Cerebellar nuclear complex (tissue), 1 donor: ENCODE measurements around the gene SERPINH1.
"Not testable (repeated sequence)": the region's sequence is repeated elsewhere in the genome, so short reads cannot be mapped to it uniquely, and the experiment has no call there.

Source experiments
- DNase-seq, 2 experiments: peaks; one replicate each; lab custom pipeline; 2025; lab: John Stamatoyannopoulos, UW

Gene SERPINH1

DNA sequence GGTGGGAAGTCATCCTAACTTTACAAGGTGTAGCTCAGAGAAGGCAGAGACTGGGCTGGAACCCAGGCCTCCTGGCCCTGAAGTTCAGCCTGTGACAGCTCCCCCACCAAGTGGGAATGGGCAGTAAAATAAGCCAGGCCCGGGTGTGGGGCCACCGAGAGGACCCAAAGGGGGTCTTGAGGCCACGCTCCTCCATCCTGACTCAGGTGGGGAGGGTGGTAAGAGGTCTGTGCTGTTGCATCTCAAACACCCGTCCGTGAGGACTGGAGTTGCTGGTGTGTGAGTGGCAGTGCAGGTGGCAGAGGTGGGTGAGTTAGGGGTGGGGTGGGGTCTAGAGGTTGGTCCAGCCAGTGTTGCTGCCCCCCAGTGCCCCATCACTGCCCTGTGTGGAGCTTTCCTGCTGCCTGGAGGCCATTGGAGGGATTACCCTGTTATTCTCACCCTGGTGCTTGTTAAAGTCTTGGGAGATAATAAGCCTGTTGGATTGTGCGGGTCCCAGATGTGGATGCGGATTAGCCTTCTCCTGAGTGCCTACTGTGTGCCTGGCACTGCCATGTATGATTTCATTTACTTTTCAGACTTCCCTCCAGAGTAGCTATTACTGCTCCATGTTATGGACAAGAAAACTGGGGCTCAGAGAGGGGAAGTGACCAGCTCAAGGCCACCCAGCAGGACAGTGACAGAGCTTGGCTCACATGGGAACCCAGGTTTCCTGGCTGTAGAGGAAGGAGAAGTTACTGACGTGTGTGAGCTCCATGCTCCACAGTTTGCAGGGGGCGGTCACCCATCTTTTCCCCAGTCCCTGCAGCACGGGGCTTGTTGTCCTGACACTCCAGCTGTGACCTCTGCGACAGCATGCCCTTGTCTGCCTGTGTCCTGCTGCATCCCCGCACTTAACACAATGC is 12.9 kb downstream of the SERPINH1 start:
- DNase-seq = no peak

DNA sequence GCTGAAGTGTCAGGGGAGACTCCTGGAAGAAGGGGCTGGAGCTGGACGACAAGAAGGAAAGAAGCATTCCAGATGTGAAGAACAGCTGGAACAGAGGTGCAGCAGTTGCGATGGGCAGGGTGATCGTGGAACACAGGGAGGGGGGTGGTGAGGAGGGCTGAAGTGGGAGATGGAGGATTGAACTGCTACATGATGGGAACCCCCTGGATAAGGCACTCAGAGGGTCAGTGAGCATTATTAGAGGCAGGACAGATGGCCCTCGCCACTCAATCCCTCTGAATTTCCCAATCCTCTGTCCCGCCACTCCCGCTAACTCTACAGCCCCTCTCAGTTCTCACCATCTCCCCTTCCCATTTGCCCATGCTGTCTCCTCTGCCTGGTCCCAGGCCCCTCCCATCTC is 14.0 kb downstream of the SERPINH1 start:
- no peak for DNase-seq

DNA sequence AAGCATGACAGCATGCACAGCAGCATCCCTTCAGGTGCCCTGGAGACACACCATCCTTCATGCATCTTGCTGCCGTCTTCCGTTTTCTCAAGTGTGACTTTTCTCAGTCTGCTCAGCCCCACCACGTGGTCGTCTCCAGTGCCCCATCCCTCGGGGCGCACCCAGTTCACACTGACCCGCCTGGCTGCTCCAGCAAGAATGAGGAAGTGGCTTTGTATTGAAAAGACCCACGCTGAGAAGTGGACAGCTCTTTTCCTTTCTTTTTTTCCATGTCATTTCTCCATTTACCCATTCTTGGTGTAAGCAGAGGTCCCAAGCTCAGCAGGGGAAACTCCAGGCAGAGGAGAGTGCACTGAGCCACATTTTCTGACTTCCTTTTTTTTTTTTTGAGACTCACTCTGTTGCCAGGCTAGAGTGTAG is 14.5 kb downstream of the SERPINH1 start:
- no peak for DNase-seq

DNA sequence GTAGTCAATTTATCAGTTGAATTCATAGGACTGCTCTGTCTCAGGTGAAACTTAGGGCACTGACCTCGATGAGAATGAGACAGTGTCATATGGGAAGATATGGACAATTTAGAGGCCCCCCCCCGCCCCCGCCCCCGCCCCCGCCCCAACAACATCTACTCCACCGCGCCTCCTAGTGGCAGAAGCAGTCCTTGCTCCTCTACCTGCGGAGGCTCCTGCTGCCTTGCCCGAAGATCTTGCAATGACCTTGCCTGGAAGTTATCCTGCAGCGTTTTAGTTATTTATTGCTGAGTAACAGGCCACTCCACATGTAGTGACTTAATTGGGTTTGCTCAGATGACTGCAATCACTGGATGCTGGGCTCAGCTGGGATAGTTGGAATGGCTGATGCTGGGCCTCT is 15.2 kb downstream of the SERPINH1 start:
- DNase-seq = no peak

DNA sequence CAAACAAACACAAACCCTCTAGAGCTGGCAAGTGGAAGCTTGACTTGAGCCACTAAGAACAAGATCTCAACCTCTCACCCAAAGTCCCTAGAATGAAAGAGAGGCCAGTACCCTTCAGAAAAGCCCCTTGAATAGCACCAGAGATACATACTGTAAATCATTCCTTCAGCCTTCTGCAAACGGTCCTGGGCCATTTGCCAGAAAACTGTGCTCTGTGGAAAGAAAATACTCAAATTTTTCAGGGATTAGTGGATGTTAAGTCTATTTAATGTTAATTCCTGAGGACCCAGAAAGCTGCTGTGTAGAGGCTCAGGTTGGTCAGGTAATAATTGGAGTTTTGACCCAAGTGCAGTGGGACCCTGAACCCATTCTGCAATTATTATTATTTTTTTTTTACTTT is 16.9 kb downstream of the SERPINH1 start:
- DNase-seq = no peak

DNA sequence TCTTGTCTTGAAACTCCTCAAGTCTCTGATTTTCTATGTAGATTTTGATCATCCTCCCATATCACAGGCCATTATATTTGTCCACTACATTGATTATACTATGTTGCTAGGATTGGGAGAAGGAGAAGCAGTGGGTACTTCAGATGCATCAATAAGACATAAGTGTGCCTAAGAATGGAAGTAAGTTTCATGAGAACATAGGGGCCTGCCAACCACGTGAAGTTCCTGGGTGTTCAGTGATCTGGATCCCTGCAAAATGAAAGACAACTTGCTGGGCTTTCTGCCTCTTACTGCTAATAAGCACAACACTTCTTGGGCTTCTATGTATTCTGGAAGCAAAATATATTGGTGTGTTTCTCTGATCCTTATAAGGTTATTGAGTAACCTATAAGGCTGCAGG is 17.8 kb downstream of the SERPINH1 start:
- DNase-seq = no peak

DNA sequence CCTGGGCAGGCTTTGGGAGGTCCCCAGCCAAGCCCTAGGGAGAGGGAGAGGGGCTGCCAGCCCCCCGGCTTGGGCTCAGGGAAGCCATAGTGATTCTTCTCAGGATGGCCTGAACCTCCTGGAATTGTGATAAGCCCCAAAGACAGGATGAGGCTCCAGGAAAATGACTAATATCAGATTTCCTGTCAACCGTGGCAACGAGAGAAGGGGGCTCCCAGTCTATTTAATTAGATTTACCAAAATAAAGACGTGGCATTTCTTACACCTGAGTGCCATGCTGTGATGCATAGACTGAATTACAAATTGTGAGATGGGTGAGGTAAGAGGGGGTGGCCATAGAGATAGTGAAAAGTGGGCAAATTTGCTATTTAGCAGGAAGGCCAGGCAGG is 20.4 kb downstream of the SERPINH1 start:
- DNase-seq = no peak

DNA sequence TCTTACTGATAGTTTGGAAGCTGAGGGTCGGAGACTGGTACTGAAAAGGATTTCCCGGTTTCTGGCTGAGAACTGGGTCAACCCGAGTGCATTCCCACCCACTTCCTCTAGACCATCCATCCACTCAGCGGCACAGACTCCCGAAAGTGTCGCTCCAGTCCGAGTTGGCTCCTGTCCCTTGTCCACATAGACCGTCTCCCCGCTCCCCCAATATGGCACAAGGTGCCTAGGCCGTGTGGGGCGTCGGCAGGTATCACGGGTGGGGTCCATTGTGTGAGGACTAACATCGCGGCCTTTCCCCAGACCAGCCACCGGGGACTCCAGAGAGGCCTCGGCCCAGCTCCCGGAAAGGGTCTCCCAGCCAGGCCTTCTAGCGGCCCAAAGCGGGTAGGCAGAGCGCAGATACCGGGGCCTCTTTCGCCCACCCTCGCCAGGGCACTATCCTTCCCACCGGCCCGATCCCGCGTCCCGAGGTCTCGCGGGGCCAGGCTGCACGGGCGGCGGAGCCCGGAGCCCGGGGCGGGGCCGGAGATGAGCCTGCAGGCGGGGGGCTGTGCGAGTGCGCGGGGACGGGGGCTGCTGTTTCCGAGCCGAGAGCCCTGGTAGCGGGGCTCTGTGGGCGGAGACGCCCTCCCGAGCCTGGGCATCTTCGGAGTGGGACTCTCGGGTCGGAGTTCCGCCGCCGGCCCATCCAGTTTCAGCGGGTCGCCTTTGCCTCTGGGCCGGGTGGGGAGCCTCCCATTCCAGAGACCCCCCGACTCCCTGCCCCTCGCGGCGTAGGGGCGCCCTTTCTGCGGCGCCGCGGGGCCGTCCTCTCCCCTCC is 21.1 kb downstream of the SERPINH1 start:
- no peak for DNase-seq

DNA sequence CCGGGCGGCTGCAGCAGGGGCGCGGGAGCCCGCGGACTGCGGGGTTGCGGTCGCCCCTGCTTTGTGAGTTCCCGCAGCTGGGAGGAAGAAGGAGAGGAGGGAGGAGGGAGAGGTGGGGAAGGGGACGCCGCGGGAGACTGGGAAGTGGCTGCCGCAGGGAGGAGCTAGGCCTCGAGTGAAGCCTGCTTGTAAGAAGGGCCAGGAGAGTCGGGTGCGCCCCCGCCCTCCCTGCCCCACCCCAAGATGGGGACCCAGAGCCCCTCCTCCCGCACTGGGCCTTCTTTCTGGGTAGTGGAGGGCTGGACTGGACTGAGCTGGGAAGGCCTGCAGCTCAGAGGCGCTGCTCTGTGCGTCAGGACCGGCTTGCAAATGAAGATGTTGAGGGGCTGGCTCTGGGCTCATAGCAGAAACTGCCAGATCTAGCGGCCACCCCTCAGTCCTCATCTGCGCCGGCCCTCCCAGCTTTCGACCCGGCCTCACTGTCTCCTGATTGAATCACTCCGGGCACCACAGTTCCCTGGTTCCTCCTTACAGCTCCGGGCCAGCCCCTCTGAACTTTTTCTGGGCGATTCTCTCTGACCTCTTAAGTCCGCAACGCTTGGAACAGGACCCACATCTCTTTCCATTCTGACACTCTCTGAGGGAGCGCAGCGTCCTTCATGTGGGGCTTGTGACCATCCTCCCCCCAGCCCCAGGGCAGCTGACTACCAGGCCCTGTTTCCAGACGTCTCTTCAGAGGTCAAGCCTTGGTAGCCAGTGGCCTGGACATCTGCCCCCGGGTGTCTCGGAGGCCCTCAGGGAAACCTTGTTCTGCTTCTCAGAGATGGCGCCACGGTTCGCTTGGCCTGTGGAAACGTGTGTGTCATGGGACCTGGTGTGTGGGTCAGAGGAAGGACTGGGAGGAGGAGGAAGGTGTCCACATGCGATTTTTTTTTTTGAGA is 21.9 kb downstream of the SERPINH1 start:
- DNase-seq = peak in 1 of 2 experiments; percentile 23

DNA sequence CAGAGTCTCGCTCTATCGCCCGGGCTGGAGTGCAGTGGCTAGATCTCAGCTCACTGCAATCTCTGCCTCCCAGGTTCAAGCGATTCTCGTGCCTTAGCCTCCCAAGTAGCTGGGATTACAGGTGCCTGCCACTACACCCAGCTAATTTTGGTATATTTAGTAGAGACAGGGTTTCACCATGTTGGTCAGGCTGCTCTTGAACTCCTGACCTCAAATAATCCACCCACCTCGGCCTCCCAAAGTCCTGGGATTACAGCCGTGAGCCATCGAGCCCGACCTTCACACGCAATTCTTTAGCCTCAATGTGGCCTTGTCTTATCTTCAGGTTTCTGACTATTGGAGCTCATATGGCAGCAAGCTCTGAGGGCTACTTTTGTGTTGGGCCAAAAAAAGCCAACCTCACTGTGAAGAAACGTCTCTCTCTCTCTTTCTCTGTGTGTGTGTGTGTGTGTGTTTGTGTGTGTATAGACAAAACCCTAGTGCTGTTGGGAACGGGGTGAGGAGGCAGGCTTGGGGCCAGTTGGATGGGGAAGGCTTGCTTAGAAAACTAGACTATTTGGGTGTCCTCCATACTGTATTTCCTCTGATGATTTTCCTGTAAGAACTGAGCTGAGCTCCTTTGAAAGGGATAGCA is 22.7 kb downstream of the SERPINH1 start:
- DNase-seq = not testable (repeated sequence)

DNA sequence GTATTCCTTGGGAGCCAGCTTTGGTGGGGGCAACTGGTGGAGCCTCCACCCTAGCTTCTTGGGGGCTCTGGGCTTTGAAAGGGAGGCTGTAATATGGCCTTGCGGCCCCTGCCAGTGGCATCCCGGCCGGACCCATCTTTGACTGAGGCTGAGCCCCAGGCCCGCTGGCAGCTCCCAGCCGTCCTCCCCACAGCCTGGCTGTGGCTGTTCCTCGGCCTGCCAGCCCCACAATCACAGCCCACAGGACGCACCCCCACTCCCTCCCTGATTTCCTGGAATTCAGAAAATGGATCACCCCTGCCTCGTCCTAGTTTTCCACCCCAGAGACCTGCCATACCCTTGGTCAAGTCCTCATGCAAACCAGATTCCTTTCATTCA is 23.2 kb downstream of the SERPINH1 start:
- no peak for DNase-seq

DNA sequence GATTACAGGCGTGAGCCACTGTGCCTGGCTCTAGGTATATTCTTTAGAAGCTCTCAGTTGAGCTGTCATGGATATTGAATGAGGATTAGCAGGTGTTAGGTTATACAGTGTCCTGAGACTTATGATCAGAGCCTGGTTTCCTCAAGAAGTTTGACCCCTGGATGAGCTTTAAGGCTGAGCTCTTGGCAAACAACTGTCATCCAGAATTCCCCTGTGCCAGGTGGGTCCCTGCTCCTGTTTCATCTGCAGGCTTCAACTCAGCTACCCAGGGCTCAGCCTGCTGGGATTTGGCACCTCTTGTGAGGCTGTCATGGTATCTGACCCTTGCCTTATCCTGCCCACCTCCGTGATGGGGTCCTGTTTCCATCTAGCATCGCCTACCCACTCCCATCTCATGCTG is 24.3 kb downstream of the SERPINH1 start:
- no peak for DNase-seq

DNA sequence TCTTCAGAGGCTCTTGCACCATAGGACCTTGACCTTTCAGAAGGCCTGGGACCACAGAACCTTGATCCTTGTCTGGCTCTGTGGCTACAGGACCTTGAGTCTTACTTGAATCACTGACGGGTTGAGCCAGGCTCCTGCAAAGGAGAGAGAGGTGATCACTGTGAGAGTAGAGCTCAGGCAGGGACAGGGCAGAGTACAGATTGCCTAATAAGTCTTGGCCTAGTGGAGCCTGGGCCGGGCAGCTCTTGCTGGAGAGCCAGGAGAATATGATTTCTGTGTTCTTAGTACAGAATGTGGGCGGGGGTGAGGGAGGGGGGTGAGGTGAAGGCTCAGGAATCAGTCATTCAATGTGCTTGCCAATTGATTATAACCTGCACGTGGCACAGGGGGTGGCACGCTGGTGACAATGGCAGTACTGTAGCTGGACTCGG is 26.0 kb downstream of the SERPINH1 start:
- no peak for DNase-seq

DNA sequence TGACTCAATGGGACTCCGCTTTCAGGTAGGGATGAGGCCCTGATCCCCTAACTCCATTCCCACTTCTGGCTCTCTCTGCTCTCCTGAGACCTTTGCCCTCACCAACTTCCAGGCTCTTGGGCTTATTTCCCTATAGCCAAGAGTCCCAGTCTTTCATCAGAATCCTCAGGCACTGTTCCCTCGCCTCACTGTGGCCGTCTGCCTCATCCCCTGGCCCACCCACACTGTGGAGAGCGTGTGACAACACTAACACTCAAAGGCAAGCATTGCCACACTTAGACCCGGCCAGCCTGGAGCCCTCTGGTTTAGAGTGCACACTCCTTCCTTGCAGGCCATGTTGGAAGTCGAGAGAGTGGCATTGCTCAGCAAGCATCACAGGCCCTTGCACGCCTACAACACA is 27.0 kb downstream of the SERPINH1 start:
- no peak for DNase-seq

DNA sequence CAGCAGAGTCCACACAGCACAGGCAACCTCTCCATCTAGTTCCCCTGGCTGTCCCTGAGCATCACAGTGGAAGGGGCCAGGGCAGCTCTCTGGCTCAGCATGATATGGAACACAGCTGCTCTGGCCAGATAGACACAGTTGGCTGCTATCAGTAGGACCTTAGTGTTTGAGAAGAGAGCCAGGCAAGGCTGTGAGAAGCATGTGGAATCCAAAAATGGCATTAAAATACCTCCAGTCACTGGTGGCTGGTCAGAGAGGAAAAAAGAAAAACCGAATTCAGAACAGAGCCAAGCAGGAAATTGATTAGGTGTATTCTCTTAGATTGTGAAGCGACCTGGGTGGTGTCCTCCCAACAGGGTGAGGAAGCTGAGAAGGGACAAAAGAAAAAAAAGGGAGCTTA is 27.9 kb downstream of the SERPINH1 start:
- DNase-seq = no peak

DNA sequence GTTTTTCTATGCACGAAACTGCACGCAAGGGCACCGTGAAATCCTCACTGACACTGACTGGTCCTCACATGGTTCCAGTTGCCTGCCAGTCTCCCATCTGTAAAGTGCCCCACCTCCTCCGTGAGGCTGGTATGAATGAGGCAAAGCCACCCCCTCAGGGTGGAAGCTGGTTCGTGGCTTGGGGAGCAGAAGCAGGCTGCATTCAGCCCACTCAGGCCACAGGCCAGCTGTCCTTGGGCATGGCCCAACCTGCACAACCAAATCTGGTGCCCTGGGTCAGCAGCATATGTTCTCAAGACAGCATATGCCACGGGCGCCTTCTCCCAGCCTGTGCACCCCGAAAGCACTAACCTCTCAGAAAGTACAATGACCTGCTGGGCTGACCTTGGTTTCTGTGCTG is 29.3 kb downstream of the SERPINH1 start:
- DNase-seq = peak in 1 of 2 experiments; percentile 46

DNA sequence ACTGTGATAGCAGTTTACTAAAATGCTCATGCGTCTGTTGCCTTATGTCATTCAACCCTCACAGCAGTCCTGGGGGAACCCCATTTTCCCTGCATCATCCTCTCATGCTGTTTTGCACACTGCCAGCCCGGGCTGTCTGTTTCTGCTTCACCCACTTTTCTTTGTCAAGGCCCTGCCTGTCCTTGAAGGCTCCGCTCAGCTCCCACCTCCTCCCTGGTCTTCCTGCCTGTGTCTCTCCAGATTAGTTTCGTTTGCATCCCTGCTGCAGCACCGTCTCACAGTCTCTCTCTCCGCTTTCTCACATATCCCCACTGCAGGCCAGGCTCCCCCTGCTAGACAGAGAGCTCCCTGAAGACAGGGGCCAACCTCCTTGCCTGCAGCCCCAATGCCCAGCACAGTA is 29.9 kb downstream of the SERPINH1 start:
- no peak for DNase-seq

DNA sequence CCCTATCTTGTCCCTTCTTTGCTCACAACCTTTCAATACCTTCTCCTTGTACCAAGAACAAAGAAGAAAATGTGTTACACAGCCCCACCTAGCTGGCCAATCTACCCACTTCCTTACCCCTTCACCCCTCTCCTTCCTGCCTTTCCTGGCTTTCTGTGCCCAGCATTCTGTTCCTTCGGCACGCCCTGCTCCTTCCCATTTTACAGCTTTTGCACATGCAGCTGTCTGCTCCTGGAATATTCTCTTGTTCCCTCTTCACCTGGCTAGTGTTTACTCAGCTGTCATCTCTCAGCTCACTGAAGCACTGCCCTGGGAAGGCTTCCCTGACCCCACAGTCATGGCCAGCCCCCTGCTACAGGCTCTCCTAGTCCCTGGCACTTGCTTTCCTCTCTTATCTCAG is 30.7 kb downstream of the SERPINH1 start:
- DNase-seq = no peak

DNA sequence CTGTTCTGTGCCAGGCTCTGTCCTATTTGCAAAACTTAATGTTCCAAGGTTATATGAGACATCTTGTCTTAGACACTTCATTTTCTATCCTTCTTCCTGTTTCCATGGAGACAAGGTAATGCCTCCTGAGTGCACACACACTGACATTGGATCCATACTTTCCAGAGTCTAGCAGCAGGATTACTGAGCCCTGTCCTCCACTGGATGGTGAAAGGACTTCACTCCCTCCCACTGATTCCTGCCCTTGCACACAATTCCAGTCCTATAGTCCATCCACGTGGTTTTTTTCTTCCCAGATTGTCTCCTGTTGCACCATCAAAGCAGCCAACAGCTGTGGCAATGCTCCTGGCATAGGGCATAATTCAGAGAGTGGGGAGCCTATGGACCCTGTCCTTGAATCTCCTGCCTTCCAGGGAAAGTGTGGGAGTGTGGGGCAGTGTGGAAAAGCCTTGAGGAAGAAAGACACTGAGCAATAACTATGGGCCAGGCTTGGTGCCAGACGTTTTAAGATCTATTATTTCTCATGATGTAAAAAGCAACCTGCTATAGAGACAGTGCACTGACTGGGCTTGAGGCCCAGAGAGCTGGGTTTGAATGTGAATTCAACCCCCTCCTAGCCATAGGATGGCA is 31.3 kb downstream of the SERPINH1 start:
- DNase-seq = no peak

DNA sequence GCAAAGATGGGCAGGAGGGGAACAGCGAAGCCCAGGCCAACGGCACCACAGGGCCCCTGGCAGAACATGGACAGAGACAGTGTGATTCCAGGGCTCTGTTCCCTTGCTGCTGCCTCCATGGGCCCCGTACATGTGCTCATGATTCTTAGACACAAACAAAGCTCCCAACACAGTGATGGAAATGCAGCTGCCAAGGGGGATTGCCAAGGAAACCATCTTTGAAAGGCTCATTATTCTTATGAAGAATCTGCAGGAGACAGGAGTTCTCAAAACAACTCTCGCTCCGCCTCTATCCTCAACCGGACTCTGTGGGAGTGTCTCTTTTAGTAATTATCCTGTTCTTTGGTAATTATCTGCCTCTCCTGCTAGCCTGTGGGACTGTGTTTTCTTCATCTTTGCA is 32.2 kb downstream of the SERPINH1 start:
- no peak for DNase-seq

DNA sequence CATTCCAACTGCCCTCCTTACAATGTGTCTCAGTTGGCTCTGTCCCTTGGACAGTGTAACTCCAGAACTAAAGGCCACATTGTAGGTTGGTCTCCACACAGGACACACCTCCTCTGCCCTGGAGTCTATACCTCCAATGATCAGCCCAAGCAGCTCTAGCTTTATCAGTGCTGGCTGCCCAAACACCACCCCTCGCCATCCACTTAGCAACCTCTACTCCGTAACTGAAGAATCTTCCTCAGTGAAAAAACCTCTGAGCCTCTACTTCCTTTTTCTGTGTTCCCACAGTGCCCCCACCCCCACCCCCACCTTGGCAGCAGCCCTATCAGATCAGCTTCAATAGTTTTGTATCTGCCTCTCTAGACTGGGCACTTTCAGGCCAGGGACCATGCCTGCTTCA is 33.4 kb downstream of the SERPINH1 start:
- no peak for DNase-seq
